PFSK-1 (cell line): Measurements from ENCODE around the gene PRKACA.

Source experiments
- FOXP2 ChIP-seq: optimal IDR thresholded peaks from 2 replicates; pipeline ENCODE3; 2011; ENCODE audit warnings: borderline replicate concordance, control low read depth, inconsistent platforms; ENCODE audit not compliant: insufficient read depth; ENCODE audit errors: extremely low read length, extremely low read depth
- POLR2AphosphoS5 ChIP-seq: IDR thresholded peaks from 2 replicates; pipeline ENCODE4 v1.6.1; 2012; ENCODE audit warnings: low read depth, mild to moderate bottlenecking, control low read depth, low read length, moderate library complexity
- SIN3A ChIP-seq: IDR thresholded peaks from 2 replicates; pipeline ENCODE4 v1.6.1; 2012; ENCODE audit warnings: mild to moderate bottlenecking, low read length, moderate library complexity, borderline replicate concordance; ENCODE audit not compliant: insufficient read depth
- TAF1 ChIP-seq: IDR thresholded peaks from 2 replicates; pipeline ENCODE4 v1.6.1; 2012; ENCODE audit warnings: low read length, control low read depth, borderline replicate concordance; ENCODE audit not compliant: insufficient read depth
- TF ChIP-seq, protein P1 (sequence below), 2 experiments: IDR thresholded peaks; 2 replicates each; pipeline versions ENCODE4 v1.6.1 to v1.8.0; 2011 to 2012; ENCODE audit warnings: low read depth in 2 of 2, low read length in 2 of 2, control low read depth in 1 of 2, inconsistent platforms in 1 of 2, mild to moderate bottlenecking in 1 of 2, moderate library complexity in 1 of 2; ENCODE audit not compliant: insufficient read depth in 1 of 2

The PRKACA gene

GRCh38 chr19:14136509-14137281, 19.1 kb upstream of the PRKACA start, which contains the start of gene ASF1B:
ASF1B (minus strand) TSS chr19:14136589; CDS start chr19:14136456, 133 bp downstream.
- TF ChIP-seq SIN3A (no peak), POLR2AphosphoS5 (peak; percentile 69; the same call in 1 of the 2 replicates), TAF1 (peak; percentile 69)
- TF ChIP-seq, protein P1, sequence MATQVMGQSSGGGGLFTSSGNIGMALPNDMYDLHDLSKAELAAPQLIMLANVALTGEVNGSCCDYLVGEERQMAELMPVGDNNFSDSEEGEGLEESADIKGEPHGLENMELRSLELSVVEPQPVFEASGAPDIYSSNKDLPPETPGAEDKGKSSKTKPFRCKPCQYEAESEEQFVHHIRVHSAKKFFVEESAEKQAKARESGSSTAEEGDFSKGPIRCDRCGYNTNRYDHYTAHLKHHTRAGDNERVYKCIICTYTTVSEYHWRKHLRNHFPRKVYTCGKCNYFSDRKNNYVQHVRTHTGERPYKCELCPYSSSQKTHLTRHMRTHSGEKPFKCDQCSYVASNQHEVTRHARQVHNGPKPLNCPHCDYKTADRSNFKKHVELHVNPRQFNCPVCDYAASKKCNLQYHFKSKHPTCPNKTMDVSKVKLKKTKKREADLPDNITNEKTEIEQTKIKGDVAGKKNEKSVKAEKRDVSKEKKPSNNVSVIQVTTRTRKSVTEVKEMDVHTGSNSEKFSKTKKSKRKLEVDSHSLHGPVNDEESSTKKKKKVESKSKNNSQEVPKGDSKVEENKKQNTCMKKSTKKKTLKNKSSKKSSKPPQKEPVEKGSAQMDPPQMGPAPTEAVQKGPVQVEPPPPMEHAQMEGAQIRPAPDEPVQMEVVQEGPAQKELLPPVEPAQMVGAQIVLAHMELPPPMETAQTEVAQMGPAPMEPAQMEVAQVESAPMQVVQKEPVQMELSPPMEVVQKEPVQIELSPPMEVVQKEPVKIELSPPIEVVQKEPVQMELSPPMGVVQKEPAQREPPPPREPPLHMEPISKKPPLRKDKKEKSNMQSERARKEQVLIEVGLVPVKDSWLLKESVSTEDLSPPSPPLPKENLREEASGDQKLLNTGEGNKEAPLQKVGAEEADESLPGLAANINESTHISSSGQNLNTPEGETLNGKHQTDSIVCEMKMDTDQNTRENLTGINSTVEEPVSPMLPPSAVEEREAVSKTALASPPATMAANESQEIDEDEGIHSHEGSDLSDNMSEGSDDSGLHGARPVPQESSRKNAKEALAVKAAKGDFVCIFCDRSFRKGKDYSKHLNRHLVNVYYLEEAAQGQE (IDR thresholded peaks at IDR 0.05; ENCODE audit: insufficient read depth in 1 of 2, low read depth in 2 of 2, low read length in 2 of 2), result peak in 1 of 2 experiments; percentile 33; a peak in 1 of 4 replicates

DNA sequence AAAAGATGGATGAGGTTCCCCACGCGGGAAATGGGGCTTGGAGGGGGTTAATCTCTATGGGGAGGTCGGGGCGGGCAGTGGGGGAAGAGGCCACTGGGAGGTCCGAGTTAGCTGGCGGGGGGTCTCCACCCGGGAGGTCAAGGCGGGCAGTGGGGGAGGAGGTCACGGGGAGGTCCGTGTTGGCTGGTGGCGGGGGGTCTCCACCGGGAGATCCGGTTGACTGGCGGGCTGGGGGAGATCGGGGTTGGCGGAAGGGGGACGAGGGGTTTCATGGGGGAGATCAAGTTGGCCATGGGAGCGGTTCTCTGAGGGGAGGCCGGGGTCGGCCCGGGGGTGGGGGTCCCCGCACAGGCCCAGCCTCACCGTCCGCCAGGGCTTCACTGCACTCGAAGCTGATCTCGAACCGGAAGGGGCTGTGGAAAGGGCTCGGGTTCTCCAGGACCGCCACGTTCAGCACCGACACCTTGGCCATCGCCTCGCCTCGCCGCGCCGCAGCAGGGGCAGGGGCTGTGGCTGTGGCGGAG, 18.5 kb upstream of the PRKACA start:
- TF ChIP-seq POLR2AphosphoS5 (peak; percentile 97; the same call in 1 of the 2 replicates), SIN3A (0 out of 2 replicates have a peak, but pooled peaks have one; percentile 11), TAF1 (no peak), FOXP2 (no peak)
- TF ChIP-seq, protein P1 (IDR thresholded peaks at IDR 0.05; ENCODE audit: insufficient read depth in 1 of 2, low read depth in 2 of 2, low read length in 2 of 2), result no peak

- TF ChIP-seq POLR2AphosphoS5 (0 out of 2 replicates have a peak, but pooled peaks have one; percentile 19), SIN3A (no peak)
These were observed 17.8 kb upstream of the PRKACA start for GRCh38 chr19:14135355-14135754.

DNA sequence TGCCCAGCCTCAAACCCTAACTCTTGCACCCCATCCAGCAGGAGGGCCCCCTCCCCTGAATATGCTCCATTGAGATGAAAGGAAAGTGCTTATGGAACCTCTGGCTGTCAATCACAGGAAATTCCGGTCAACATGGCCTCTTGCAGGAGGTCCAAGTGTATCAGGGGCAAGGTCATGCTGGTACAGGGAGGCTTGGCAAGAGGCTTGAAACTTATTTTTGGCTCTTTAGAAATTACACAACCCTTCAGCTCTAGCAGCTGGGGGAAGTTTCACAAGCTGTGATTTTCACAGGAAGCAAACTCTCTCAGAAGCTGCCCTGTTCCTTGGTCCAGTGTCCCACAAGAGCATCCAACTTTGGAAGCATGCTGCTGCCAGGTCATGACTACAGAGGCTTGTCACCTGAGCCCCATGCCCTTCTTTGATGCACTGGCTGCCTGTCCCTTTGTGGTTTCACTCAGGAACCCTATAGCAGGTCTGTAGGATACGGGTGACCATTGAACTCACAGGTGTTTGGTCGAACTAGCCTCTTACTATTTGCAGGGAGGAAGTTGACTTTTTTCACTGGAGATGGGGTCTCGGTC, 10.5 kb upstream of the PRKACA start:
- TF ChIP-seq, protein P1 (IDR thresholded peaks at IDR 0.05; ENCODE audit: insufficient read depth in 1 of 2, low read depth in 2 of 2, low read length in 2 of 2), result no peak
- TF ChIP-seq SIN3A (no peak), POLR2AphosphoS5 (no peak; the same call in 1 of the 2 replicates), FOXP2 (no peak), TAF1 (no peak)

DNA sequence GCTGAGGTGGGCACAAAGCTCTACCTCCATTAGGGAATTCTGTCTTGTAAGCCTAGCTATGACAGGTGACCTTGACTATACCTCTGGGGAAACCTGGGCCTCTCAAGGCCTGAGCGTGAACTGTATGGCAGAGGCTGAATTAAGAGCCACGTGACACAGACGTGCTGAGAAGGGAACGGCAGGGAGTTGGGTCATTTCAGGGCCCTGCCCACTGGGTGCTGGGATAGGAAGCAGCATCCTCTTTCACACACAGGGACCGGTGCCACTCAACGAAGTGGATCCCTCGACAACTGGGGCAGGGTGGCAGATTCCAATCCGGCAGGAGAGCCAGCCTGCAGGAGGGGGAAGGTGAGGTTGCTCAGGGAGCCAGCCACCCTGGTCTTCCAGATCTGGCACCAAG, 9.6 kb upstream of the PRKACA start:
- TF ChIP-seq SIN3A (no peak), TAF1 (no peak), FOXP2 (no peak), POLR2AphosphoS5 (no peak)
- TF ChIP-seq, protein P1 (IDR thresholded peaks at IDR 0.05; ENCODE audit: insufficient read depth in 1 of 2, low read depth in 2 of 2, low read length in 2 of 2), result no peak
